HepG2 (cell line): ENCODE results near the gene TEAD3. TPM values are rescaled to one million over a fixed set of nuclear protein-coding genes. Genes with fewer than 3 reads are reported as not detected.

ENCODE experiments used
- ARNTL ChIP-seq: sonication (generic); formaldehyde crosslinking; IDR thresholded peaks from 2 replicates; pipeline ENCODE4 v1.4.0; 2020; ENCODE audit warnings: mild to moderate bottlenecking, missing genetic modification reagents
- ELF3 ChIP-seq: IDR thresholded peaks from 2 replicates; pipeline ENCODE4 v1.6.1; 2016; ENCODE audit warnings: missing genetic modification reagents, missing compliant biosample characterization
- FIP1L1 ChIP-seq: fragments of 200-400 bp; formaldehyde crosslinking; IDR thresholded peaks from 2 replicates; pipeline ENCODE4 v1.6.1; 2018; ENCODE audit warnings: low read depth, mild to moderate bottlenecking, low read length, moderate library complexity, borderline replicate concordance; ENCODE audit not compliant: insufficient read depth
- HNF1B ChIP-seq: sonication (generic); formaldehyde crosslinking; IDR thresholded peaks from 2 replicates; pipeline ENCODE4 v1.5.1; 2020; ENCODE audit warnings: mild to moderate bottlenecking, moderate library complexity, missing genetic modification reagents
- HOMEZ ChIP-seq: IDR thresholded peaks from 2 replicates; pipeline ENCODE4 v1.6.1; 2016; ENCODE audit warnings: low read depth
- KAT2B ChIP-seq: fragments of 150-350 bp; IDR thresholded peaks from 2 replicates; pipeline ENCODE4 v1.6.1; 2014; ENCODE audit warnings: low read depth, low read length, borderline replicate concordance
- KLF6 ChIP-seq: IDR thresholded peaks from 2 replicates; pipeline ENCODE4 v1.8.0; 2016; ENCODE audit warnings: missing biosample characterization, missing genetic modification reagents
- KLF9 ChIP-seq: IDR thresholded peaks from 2 replicates; pipeline ENCODE4 v1.6.1; 2016; ENCODE audit warnings: low read depth
- MAFK ChIP-seq, 2 experiments: IDR thresholded peaks in 1 of 2; conservative IDR thresholded peaks in 1 of 2; 2 replicates each; pipeline ENCODE4 v1.6.1; 2011; ENCODE audit warnings: improper control_type of control experiment in 2 of 2, low read length in 2 of 2
- MATR3 ChIP-seq: sonication (generic); formaldehyde crosslinking; IDR thresholded peaks from 2 replicates; pipeline ENCODE4 v1.4.0; 2020; ENCODE audit warnings: missing genetic modification reagents
- MEIS2 ChIP-seq: sonication (generic); formaldehyde crosslinking; IDR thresholded peaks from 2 replicates; pipeline ENCODE4 v1.9.0; 2021; ENCODE audit warnings: mild to moderate bottlenecking, missing genetic modification reagents
- NFKBIZ ChIP-seq: IDR thresholded peaks from 2 replicates; pipeline ENCODE4 v1.6.1; 2018; ENCODE audit warnings: missing genetic modification reagents, missing compliant biosample characterization
- SOX13 ChIP-seq, 3 experiments: fragments of 450-650 bp in 1 of 3; sonication (generic) in 1 of 3; formaldehyde crosslinking in 1 of 3; IDR thresholded peaks in 2 of 3; conservative IDR thresholded peaks in 1 of 3; 2 replicates each; pipeline versions ENCODE4 v1.5.0 to v1.6.1; 2016 to 2020; ENCODE audit warnings: antibody characterized with exemption in 1 of 3, mild to moderate bottlenecking in 1 of 3, missing compliant biosample characterization in 1 of 3, missing genetic modification reagents in 1 of 3, moderate library complexity in 1 of 3
- WIZ ChIP-seq: sonication (generic); formaldehyde crosslinking; IDR thresholded peaks from 2 replicates; pipeline ENCODE4 v1.5.1; 2020; ENCODE audit warnings: mild to moderate bottlenecking, missing genetic modification reagents
- ZBTB42 ChIP-seq: sonication (generic); formaldehyde crosslinking; IDR thresholded peaks from 2 replicates; pipeline ENCODE4 v1.5.0; 2020; ENCODE audit warnings: mild to moderate bottlenecking, missing genetic modification reagents
- ZBTB7A ChIP-seq: sonication (generic); formaldehyde crosslinking; IDR thresholded peaks from 2 replicates; pipeline ENCODE4 v1.8.0; 2022; ENCODE audit warnings: mild to moderate bottlenecking, missing genetic modification reagents
- ZC3H13 ChIP-seq: sonication (generic); formaldehyde crosslinking; IDR thresholded peaks from 2 replicates; pipeline ENCODE4 v1.8.1; 2023; ENCODE audit warnings: mild to moderate bottlenecking, missing genetic modification reagents, moderate library complexity
- ZIK1 ChIP-seq: sonication (generic); formaldehyde crosslinking; IDR thresholded peaks from 2 replicates; pipeline ENCODE4 v1.5.0; 2020; ENCODE audit warnings: mild to moderate bottlenecking, low read depth, missing genetic modification reagents, borderline replicate concordance
- ZNF12 ChIP-seq: sonication (generic); formaldehyde crosslinking; IDR thresholded peaks from 2 replicates; pipeline ENCODE4 v1.5.0; 2020; ENCODE audit warnings: missing genetic modification reagents
- ZNF180 ChIP-seq: sonication (generic); formaldehyde crosslinking; IDR thresholded peaks from 2 replicates; pipeline ENCODE4 v1.4.0; 2020; ENCODE audit warnings: low read depth, missing genetic modification reagents, borderline replicate concordance
- ZNF276 ChIP-seq: sonication (generic); formaldehyde crosslinking; IDR thresholded peaks from 2 replicates; pipeline ENCODE4 v1.4.0; 2020; ENCODE audit warnings: mild to moderate bottlenecking, low read depth, missing genetic modification reagents
- ZNF331 ChIP-seq: sonication (generic); formaldehyde crosslinking; IDR thresholded peaks from 2 replicates; pipeline ENCODE4 v1.4.0; 2020; ENCODE audit warnings: missing genetic modification reagents
- ZNF34 ChIP-seq: sonication (generic); formaldehyde crosslinking; IDR thresholded peaks from 2 replicates; pipeline ENCODE4 v1.4.0; 2020; ENCODE audit warnings: mild to moderate bottlenecking, missing genetic modification reagents, borderline replicate concordance
- ZNF7 ChIP-seq: IDR thresholded peaks from 2 replicates; pipeline ENCODE4 v1.6.1; 2016; ENCODE audit warnings: missing biosample characterization, missing genetic modification reagents
- ZSCAN20 ChIP-seq: sonication (generic); formaldehyde crosslinking; IDR thresholded peaks from 2 replicates; pipeline ENCODE4 v1.4.0; 2020; ENCODE audit warnings: missing genetic modification reagents, mild to moderate bottlenecking, borderline replicate concordance
- polyA plus RNA-seq, 8 experiments: library from polyadenylated mRNA; depleted of rRNA in 3 of 8; stranded (reverse) in 7 of 8; unstranded in 1 of 8; fragments of >200 nt; fragmentation: Illumina TruSeq in 4 of 8; extraction: Trizol in 4 of 8; gene quantifications; 2 replicates each; pipeline versions ENCODE4 v1.2.1 to v1.2.3, GENCODE V29; 2011 to 2016; ENCODE audit warnings: low read depth in 4 of 8, missing spikeins in 1 of 8, mixed read lengths in 1 of 8; ENCODE audit not compliant: insufficient read depth in 1 of 8
- total RNA-seq, 5 experiments: library from RNA; depleted of rRNA; stranded (reverse); fragments of >200 nt; fragmentation: Illumina TruSeq; extraction: Trizol; gene quantifications; 2 replicates each; pipeline ENCODE4 v1.2.3, GENCODE V29; 2016; ENCODE audit warnings: low read depth in 1 of 5

The TEAD3 gene
- total and polyA plus RNA-seq, 2 of the 13 experiments (the other 11 are each of a cell fraction or from before 2014, with no cell fraction given), result 15.1 to 16.5 TPM

GRCh38 chr6:35428421-35429149, 68.3 kb downstream of the TEAD3 start (continued):
- TF ChIP-seq KLF6 (CRISPR knock-in tag) (peak; percentile 77), FIP1L1 (no peak), ZNF34 (0 out of 2 replicates have a peak, but pooled peaks have one; percentile 62), ARNTL (peak; percentile 30; the same call in 1 of the 2 replicates), ZNF7 (CRISPR knock-in tag) (no peak), NFKBIZ (CRISPR knock-in tag) (0 out of 2 replicates have a peak, but pooled peaks have one; percentile 18), HOMEZ (no peak), ZC3H13 (CRISPR knock-in tag) (peak; percentile 83; the same call in 1 of the 2 replicates), ZBTB42 (CRISPR knock-in tag) (no peak), ZSCAN20 (CRISPR knock-in tag) (no peak), ZBTB7A (CRISPR knock-in tag) (no peak), MAFK (conservative IDR thresholded peaks at IDR 0.05 in 1 of 2, IDR thresholded peaks at IDR 0.05 in 1 of 2; ENCODE audit: low read length in 2 of 2) (peak; percentile 30 to 45; a peak in 2 of 4 replicates), SOX13 (IDR thresholded peaks at IDR 0.05) (no peak), SOX13 (CRISPR knock-in tag; conservative IDR thresholded peaks at IDR 0.05 in 1 of 2, IDR thresholded peaks at IDR 0.05 in 1 of 2) (peak in 1 of 2 experiments; percentile 68; a peak in 2 of 4 replicates), ELF3 (CRISPR knock-in tag) (peak; percentile 68; the same call in 1 of the 2 replicates), WIZ (CRISPR knock-in tag) (0 out of 2 replicates have a peak, but pooled peaks have one; percentile 43), ZNF276 (CRISPR knock-in tag) (no peak), KLF9 (CRISPR knock-in tag) (no peak), MATR3 (CRISPR knock-in tag) (no peak), ZNF331 (peak; percentile 66; the same call in 1 of the 2 replicates), ZNF12 (peak; percentile 61; the same call in 1 of the 2 replicates), HNF1B (peak; percentile 66), MEIS2 (CRISPR knock-in tag) (peak; percentile 80; the same call in 1 of the 2 replicates), ZNF180 (CRISPR knock-in tag) (no peak), KAT2B (peak; percentile 18; the same call in 1 of the 2 replicates), ZIK1 (no peak)
